Stimulated activated CD8-positive, alpha-beta memory T cell treated with anti-CD3 and anti-CD28 coated beads, Interleukin-15, amount 100 ng/mL, for 24 hours (primary cell): ENCODE measurements around the gene WDR62.

Source experiments
- DNase-seq: peaks from one replicate; pipeline ENCODE4 v3.0.0-alpha.2; 2020; ENCODE audit warnings: low read depth

The WDR62 gene

GRCh38 chr19:36079389-36079945 is 24.8 kb downstream of the WDR62 start:
- DNase-seq: no peak

GRCh38 chr19:36081385-36081784 is 26.7 kb downstream of the WDR62 start:
- DNase-seq: no peak

GRCh38 chr19:36081894-36082293 is 27.2 kb downstream of the WDR62 start:
- no peak for DNase-seq

GRCh38 chr19:36082916-36083315 is 28.2 kb downstream of the WDR62 start:
- no peak for DNase-seq

GRCh38 chr19:36084231-36085009 is 29.7 kb downstream of the WDR62 start:
- DNase-seq: no peak

- DNase-seq: no peak
These were observed 31.6 kb downstream of the WDR62 start for GRCh38 chr19:36086326-36086725.

GRCh38 chr19:36089847-36090246 is 35.1 kb downstream of the WDR62 start:
- no peak for DNase-seq

- no peak for DNase-seq
These were observed 36.4 kb downstream of the WDR62 start for GRCh38 chr19:36090910-36091695.

GRCh38 chr19:36092566-36092965 is 37.9 kb downstream of the WDR62 start:
- DNase-seq: no peak

GRCh38 chr19:36093146-36093662 is 38.5 kb downstream of the WDR62 start:
- DNase-seq: no peak

GRCh38 chr19:36093687-36094086 is 39.0 kb downstream of the WDR62 start:
- no peak for DNase-seq

- no peak for DNase-seq
These were observed 42.3 kb downstream of the WDR62 start for GRCh38 chr19:36097036-36097435.

- no peak for DNase-seq
These were observed 44.6 kb downstream of the WDR62 start for GRCh38 chr19:36099166-36099785.

GRCh38 chr19:36100476-36100875 is 45.8 kb downstream of the WDR62 start:
- DNase-seq: no peak

- DNase-seq: no peak
These were observed 47.0 kb downstream of the WDR62 start for GRCh38 chr19:36101550-36102327.

GRCh38 chr19:36103040-36103626 is 48.4 kb downstream of the WDR62 start:
- no peak for DNase-seq

GRCh38 chr19:36103842-36104552 is 49.3 kb downstream of the WDR62 start:
- no peak for DNase-seq

- no peak for DNase-seq
These were observed 51.7 kb downstream of the WDR62 start for GRCh38 chr19:36106441-36106840.

GRCh38 chr19:36106991-36107390 is 52.3 kb downstream of the WDR62 start:
- DNase-seq: no peak

- no peak for DNase-seq
These were observed 54.0 kb downstream of the WDR62 start for GRCh38 chr19:36108684-36109083.
